NCI-H146 treated with DMSO at 0.1 percent for 48 hours (cell line): ENCODE measurements around the gene SYNPO2L.
A peak's percentile ranks its signal among the peaks of the same experiment; 100 is the strongest.
"Not testable (repeated sequence)": the region's sequence is repeated elsewhere in the genome, so short reads cannot be mapped to it uniquely, and the experiment has no call there.

Experiments
- DNase-seq: peaks from one replicate; lab custom pipeline; 2025; ENCODE audit not compliant: unreplicated experiment; lab: John Stamatoyannopoulos, UW

SYNPO2L gene

GRCh38 chr10:73625004-73625883, 30.6 kb downstream of the SYNPO2L start:
- DNase-seq, result peak; percentile 47

- no peak for DNase-seq
These were observed 32.8 kb downstream of the SYNPO2L start for GRCh38 chr10:73623056-73623455.

GRCh38 chr10:73620974-73621373, 34.9 kb downstream of the SYNPO2L start:
- DNase-seq, result not testable (repeated sequence)

GRCh38 chr10:73617143-73617542, 38.7 kb downstream of the SYNPO2L start:
- not testable (repeated sequence) for DNase-seq

GRCh38 chr10:73614720-73615119, 41.1 kb downstream of the SYNPO2L start:
- no peak for DNase-seq

GRCh38 chr10:73609116-73609515, 46.7 kb downstream of the SYNPO2L start:
- no peak for DNase-seq

GRCh38 chr10:73601486-73601921, 54.3 kb downstream of the SYNPO2L start:
- no peak for DNase-seq

- no peak for DNase-seq
These were observed 58.5 kb downstream of the SYNPO2L start for GRCh38 chr10:73597346-73597745.
